Embryonic facial prominence (tissue), 1 donor: ENCODE data around the gene NCAPD3.
A peak's percentile ranks its signal among the peaks of the same experiment; 100 is the strongest.
"Not testable (repeated sequence)": the region's sequence is repeated elsewhere in the genome, so short reads cannot be mapped to it uniquely, and the experiment has no call there.

Experiments used
- DNase-seq: peaks from one replicate; pipeline ENCODE4 v3.0.0-alpha.2; 2016; ENCODE audit errors: extremely low spot score

The NCAPD3 gene, protein sequence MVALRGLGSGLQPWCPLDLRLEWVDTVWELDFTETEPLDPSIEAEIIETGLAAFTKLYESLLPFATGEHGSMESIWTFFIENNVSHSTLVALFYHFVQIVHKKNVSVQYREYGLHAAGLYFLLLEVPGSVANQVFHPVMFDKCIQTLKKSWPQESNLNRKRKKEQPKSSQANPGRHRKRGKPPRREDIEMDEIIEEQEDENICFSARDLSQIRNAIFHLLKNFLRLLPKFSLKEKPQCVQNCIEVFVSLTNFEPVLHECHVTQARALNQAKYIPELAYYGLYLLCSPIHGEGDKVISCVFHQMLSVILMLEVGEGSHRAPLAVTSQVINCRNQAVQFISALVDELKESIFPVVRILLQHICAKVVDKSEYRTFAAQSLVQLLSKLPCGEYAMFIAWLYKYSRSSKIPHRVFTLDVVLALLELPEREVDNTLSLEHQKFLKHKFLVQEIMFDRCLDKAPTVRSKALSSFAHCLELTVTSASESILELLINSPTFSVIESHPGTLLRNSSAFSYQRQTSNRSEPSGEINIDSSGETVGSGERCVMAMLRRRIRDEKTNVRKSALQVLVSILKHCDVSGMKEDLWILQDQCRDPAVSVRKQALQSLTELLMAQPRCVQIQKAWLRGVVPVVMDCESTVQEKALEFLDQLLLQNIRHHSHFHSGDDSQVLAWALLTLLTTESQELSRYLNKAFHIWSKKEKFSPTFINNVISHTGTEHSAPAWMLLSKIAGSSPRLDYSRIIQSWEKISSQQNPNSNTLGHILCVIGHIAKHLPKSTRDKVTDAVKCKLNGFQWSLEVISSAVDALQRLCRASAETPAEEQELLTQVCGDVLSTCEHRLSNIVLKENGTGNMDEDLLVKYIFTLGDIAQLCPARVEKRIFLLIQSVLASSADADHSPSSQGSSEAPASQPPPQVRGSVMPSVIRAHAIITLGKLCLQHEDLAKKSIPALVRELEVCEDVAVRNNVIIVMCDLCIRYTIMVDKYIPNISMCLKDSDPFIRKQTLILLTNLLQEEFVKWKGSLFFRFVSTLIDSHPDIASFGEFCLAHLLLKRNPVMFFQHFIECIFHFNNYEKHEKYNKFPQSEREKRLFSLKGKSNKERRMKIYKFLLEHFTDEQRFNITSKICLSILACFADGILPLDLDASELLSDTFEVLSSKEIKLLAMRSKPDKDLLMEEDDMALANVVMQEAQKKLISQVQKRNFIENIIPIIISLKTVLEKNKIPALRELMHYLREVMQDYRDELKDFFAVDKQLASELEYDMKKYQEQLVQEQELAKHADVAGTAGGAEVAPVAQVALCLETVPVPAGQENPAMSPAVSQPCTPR (N-terminal part only)

DNA sequence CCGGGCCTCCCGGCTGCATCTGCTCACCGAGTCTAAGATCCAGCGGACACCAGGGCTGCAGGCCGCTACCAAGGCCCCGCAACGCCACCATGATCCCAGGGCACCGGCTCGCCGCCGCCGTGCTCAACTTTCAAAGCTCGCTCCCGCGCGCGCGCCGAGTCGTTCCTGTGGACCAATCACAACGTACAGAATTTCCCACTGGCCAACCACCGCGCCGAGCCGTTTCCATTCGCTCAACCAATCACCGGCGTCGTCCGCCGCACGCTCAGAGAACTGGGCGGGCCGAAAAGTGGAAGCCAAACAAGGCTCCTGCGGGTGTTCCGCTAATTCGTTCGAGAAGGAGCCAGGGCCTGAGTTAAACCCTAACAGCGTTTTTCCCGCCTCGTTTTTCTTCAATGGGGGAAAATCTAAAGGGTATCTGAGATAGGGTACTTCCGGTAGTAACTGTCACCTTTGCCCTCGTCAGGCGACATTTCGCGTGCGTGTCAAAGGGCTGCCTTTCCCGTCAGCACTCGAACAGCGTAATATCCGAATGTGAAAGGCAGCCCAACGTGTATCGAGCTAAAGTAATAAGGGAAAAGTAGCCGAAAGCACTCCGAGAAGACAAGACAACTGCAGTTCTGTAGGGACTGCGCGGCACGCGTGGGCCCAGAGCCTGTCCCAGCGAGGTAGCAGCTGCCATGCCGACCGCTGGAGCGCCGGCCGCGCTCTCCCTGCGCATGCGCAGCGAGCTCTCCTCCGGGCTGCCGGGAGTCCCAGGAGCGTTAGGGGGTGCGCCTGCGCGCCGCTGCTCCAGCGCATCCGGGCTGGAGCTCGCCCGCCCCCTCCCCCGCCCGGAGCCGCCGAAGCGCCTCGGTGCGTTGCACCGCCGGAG lies at the start of gene NCAPD3, which contains the start of gene VPS26B:
Gene NCAPD3 (minus strand): TSS at position 132 of the 874 bp plus-strand sequence. CDS start 41 bp downstream, at position 91.
Gene VPS26B (plus strand): TSS at position 836 of the 874 bp plus-strand sequence. CDS start 452 bp downstream, outside the sequence.
- peak; percentile 95 for DNase-seq

DNA sequence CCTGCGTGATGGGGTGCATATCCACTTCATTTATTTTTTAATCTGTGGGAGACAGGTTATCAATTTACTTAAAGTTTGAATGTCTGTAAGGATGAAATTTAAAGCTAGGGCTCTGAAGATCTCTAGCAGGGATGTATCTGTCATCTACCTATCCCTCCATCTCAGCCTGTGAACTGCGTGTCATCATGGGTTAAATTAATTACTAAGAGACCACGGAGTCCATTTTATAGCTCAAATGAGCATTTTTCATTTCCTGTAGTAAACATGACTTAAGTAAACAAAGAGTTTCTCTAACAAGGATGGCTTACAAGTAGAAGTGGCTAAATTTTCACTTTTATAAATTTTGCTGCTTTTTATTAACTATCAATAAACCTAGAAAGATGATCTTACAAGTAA lies 49.5 kb upstream of the NCAPD3 start:
- DNase-seq, result no peak

DNA sequence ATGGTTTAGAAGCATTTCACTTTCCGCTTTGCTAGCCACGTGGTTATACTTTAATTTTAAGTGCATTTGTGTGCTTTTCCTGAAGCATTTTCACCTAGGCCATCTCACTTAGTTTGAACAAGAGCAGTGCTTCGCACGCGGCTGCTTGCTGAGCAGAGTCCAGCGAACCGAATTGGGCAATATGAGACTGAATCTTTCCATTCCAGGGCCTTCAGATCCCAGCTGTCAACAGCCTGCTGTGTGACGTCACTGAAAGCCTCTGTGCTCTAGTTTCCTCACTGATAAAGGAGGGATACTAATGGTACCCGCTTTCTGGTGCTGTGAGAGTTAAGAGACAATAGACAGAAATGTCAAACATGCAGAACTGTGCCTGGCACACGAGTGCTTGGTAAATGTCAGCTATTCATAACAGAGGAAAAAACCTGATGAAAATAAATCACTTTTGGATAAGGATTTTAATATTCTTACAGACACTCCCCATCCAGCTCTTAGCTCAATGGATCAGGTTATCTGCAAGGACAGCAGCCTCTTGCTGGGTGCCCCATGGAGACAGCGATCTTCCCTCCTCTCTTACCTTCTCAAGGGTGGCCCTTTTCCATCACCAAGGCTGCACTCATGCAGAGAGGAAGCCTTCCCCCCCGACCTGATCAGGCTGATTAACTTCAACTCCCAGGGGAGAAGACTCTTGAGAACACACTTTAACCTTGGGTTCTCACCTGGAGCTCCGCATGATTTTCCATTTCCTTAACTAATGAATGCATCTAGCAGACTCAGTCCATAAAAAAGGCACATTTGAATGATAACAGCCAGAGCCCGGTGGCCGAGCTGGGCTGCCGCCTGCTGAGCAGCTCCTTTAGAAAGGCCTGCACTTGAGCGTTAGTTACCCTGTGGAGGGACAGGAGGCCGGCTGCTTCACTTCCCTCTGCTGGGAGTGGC lies 48.9 kb upstream of the NCAPD3 start:
- no peak for DNase-seq

DNA sequence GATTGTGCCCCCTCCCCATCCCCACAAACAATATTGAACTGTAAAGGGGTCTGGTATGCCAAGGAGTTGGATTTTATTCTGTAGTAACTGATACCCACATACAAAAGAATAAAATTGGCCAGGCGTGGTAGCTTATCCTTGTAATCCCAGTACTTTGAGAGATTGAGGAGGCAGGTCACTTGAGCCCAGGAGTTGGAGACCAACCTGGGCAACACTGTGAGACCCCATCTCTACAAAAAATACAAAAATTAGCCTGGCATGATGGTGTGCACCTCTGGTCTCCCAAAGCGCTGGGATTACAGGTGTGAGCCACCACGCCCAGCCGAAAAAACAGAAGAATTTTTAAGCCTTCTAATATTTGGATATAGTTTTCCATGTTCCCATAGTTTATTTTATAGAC lies 48.2 kb upstream of the NCAPD3 start:
- DNase-seq, result no peak

DNA sequence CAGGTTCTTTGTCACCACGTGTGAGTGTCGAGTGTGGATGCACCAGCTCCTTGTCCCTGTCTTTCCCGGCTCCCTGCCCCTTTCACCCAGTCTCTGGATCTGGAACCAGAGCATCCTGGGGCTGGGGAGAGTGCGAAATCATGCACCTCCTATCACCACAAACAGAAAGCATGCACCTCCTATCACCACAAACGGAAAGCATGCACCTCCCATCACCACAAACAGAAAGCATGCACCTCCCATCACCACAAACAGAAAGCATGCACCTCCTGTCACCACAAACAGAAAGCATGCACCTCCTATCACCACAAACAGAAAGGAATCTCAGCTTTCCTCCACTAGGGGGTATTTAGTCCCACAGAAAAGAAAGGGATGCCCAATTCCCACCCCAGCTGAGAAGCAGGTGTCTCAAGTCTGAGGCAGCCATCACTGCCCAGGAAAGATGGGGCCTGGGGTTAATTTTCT lies 46.5 kb upstream of the NCAPD3 start:
- DNase-seq, result no peak

DNA sequence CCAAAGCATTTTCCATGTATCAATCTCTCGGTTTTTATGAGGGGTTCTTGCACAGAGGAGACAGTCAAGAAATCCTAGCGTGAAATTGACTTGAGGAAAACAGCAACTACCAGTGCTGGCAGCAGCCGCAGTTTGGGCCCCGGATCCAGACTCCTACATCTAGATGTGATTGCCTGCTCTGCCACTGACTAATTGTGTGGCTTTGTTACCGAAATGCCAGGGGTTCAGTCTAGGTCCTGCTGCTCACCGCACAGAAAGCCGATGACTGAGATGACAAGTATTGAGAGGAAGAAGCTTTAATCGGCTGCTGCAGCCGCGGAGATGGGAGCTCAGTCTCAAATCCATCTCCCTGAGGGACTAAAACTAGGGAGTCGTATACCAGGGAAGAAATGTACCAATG lies 44.2 kb upstream of the NCAPD3 start:
- no peak for DNase-seq

DNA sequence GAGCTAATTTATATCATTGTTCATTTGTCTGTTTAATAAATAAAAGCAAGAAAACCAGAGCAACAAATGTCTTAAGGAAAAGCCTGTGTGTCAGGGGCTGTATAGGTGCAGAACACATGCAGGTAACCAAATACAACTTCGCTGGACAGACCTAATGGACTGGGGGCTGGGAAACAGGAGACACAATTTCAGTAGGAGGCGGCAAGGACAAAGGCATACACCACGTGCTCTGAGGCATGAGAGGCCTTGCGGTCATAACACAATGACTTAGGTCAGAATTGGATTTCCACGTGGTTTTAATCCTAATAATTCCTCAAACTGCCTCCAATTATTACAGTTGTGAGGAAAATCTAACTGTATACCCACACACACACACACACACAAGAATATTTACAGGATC lies 43.7 kb upstream of the NCAPD3 start:
- DNase-seq, result no peak

DNA sequence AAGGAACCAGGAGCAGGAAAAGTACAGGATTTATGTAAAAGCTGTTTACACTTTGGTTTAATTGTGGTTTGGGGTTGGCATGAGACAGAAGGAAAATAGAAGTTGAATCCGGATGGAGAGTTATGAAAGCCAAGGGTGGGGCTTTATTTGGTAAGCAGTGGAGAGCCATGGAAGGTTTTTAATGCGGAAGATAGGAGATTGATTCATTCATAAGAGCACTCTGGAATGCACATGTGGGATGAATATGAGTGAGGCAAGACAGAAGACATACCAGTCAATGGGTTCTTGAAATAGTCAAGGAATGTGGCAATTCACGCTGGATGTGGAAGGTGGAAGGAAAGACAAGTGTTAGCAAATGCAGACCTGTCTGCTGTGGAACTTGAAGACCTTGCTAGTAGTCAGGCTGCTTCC lies 43.1 kb upstream of the NCAPD3 start:
- DNase-seq, result no peak

DNA sequence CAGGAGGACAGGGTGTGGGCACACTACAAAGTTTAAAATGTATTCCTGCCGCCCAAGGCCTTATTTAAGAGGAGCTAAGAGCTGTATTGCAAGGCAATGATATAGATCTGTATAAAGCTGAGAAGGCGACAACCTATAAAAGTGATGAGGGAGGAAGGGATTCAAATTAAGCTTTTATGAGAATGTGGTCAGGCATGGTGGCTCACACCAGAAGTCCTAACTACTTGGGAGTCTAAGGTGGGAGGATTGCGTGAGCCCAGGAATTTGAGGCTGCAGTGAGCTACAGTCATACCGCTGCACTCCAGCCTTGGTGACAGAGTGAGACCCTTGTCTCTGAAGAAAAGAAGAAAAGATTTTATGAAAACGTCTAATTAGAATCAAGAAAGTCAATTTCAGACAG lies 42.7 kb upstream of the NCAPD3 start:
- no peak for DNase-seq

DNA sequence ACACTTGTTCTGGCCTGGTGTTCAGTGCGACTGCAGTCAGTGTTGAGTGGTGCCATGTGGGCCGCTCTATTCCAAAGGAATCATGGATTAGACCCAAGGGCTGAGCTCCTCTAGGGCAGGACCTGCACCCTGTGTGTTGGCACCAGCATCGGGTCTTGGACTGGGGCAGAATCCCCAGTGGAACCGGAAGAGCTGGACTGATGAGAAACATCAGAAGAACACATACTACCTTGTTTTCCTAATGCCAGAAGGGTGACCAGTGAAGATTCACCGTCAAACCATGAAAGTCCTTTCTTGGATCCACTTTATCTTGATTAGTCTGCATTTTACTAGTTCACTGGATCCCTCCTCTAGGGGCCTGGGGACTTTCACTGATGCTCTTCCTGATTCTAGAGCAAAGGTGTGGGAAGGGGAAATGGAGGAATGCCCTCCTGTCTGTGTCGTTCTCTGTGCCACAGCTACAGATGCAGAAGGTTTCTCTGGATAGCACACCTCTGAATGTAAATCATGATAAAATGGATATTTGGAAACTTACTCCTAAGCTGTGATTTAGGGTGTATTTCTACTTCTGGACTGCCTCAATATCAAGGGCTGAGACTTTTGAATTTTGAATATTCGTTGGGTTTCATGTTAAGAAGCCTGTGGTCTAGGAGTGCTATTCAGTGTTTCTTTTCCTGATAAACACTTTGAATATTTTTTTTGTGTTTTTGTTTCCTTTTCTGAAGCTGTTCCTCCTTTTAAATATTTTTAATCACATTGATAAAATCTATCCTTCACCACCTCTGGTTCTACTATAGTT lies 41.4 kb upstream of the NCAPD3 start:
- no peak for DNase-seq

DNA sequence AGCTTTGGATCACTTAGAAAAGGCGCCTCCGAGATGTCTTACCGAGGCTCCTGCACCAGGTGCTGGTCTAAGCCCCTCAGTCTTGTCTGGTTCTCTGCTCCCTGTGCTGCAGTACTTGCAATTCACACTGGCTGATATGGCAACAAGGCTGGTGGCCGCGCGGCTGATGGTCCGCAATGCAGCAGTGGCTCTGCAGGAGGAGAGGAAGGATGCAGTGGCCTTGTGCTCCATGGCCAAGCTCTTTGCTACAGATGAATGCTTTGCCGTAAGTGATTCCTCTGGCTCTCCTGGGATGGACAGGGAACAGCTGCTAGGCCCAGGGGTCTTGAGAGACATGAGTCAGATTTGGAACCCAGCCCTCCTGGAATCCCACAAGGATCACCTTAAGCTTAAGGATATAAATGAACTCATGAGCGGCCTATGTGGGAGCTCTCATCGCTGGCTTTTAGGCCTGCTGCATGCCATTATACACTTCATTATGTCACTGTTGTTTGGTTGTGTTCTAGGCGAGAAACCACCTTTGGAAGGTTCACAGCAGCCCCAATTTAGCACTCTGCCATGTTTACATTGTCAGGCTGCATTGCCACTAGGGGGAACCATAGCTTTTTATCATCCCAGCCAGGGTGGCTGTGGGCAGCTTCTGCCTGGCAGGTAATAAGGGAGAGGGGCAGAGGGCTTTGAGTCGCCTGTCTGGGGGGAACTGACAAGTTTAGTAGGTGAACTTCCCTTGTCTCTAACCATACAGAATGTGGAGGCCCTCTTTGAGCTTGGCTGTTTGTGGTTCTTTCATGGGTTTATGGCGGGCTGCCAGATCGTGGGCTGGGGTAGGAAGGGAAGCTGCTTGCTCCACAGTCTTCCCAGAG lies 38.1 kb upstream of the NCAPD3 start:
- DNase-seq, result no peak

DNA sequence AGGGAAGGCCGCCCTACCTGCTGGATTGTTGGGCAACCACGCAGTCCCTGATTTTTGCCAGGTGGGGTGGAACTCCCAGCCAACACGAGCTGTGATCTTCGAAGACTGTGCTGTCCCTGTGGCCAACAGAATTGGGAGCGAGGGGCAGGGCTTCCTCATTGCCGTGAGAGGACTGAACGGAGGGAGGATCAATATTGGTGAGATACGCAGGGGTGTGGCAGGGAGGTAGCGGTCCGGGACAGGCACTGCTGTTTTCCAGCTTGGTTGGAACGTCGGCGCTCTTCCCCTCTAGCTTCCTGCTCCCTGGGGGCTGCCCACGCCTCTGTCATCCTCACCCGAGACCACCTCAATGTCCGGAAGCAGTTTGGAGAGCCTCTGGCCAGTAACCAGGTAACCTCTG lies 37.2 kb upstream of the NCAPD3 start:
- DNase-seq, result no peak

DNA sequence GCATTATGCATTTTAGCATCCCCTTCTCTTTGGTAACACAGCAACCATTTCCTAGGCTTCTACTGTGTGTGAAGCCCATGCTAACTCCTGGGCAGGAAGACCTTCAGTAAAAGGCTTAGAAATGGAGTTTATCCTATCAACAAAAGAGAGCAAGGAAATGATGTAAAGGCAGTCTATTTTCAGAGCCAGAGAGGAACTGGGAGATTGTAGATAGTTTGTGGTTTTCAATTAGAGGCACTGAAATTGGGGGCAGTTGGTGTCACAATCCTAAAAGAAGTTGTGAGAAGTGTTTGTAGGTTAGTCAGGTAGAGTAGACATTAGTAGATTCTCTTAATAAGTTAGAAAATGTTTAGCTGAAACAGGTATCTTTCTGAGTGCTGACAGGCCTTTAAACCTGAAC lies 36.7 kb upstream of the NCAPD3 start:
- DNase-seq, result no peak

DNA sequence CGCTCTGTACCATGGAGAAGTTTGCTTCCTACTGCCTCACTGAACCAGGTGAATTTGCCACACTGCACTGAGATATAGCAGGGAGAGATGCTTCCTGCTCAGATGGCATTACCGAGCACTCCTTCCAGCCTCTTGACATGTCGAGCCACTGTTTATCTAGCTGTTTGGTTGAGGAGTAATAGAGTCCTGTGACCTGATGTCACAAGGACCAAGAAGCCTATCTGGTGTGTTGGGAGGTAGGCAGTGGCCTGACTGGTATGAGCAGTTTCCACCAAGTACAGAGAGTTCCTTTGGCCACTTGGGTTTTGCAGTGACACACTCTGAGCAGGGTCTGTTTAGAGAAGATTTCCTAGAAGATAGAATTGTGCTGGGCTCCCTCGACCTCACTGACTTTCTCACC lies 34.8 kb upstream of the NCAPD3 start:
- DNase-seq, result no peak

DNA sequence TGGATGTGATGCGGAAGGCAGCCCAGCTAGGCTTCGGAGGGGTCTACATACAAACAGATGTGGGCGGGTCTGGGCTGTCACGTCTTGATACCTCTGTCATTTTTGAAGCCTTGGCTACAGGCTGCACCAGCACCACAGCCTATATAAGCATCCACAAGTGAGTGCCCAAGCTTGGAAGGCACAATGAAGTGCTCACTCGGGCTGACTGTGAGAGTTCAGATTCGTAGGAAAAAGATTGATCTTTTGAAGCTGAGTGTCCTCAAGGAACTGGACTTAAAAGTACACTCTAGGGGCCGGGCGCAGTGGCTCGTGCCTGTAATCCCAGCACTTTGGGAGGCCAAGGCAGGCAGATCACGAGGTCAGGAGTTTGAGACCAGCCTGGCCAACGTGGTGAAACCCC lies 33.3 kb upstream of the NCAPD3 start:
- DNase-seq, result no peak

DNA sequence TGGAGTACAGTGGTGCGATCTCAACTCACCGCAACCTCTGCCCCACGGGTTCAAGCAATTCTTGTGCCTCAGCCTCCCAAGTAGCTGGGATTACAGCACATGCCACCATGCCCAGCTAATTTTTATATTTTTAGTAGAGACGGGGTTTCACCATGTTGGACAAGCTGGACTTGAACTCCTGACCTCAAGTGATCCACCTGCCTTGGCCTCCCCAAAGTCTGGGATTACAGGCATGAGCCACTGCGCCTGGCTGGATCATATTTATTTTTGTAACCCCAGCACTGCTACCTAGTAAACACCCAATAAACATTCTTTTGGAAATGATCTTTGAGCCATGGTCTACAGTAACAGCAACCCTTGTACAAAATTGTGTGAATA lies 31.4 kb upstream of the NCAPD3 start:
- DNase-seq, result not testable (repeated sequence)

DNA sequence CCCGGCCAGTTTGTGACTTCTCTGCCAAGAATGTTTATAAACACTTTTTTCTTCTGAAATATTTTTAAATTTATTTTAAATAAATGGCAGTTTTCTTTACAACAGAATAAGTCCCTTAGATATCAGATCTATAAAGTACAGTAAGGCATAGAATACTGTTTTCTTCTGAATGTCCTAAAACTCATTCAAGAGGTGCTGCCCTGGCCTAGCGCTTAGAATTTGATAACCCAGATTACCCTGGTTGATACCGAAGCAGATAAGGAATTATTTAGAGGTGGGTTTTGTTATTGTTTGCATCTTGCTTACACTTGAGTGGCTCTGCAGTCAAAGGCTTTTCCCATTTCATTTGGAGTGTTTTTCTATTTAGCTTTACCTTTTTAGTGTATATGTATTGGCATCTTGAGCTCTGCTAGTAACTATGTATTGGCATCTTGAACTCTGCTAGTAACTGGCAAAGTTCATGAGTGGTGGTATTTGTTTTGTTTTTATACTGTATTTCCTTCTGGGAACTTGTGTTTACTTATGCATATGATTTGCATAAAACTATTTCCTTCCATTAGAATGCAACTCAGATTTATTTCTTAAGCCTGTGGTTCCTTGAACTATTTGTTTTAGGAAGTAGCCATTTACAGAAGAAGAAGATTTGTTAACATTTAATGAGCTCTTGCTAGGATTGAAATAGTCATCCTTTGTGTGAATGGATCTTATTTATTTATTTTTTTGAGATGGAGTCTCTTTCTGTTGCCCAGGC lies 30.8 kb upstream of the NCAPD3 start:
- DNase-seq, result no peak
